IMR-90 (cell line): ENCODE measurements around the gene SS18L1. TPM values are rescaled to one million over a fixed set of nuclear protein-coding genes. Genes with fewer than 3 reads are reported as not detected.

Source experiments
- ATAC-seq: fragments of 200-7000 bp; cut with Tn5 transposase; 2 replicates; pipeline ENCODE4 v1.9.1; 2020; ENCODE audit warnings: low read depth, mild to moderate bottlenecking, moderate library complexity
- BruUV-seq: library from RNA; stranded (reverse); fragments of 400-500 nt; replicated peaks from 2 replicates; lab custom pipeline; 2021; lab: Mats Ljungman, UMichigan
- CTCF ChIA-PET: fragments of 300-600 bp; formaldehyde crosslinking; extraction: SDS; loops from one replicate; lab custom pipeline; 2021; ENCODE audit warnings: antibody characterized with exemption; lab: Yijun Ruan, JAX
- POLR2A ChIA-PET: fragments of 300-600 bp; sonication (Branson Sonifier 250); formaldehyde crosslinking; loops from one replicate; lab custom pipeline; 2022; ENCODE audit warnings: antibody characterized with exemption; ENCODE audit not compliant: unreplicated experiment; lab: Charles Lee
- DNase-seq: peaks from one replicate; pipeline ENCODE4 v3.0.0; 2013
- H2AFZ ChIP-seq: replicated peaks from 2 replicates; pipeline ENCODE3; 2013; ENCODE audit warnings: low read length, mild to moderate bottlenecking; ENCODE audit not compliant: poor library complexity
- H2AK5ac ChIP-seq: 2 replicates; pipeline ENCODE4 v1.6.1; 2013; ENCODE audit warnings: low read depth, low read length, inconsistent platforms
- H2AK9ac ChIP-seq: replicated peaks from 2 replicates; pipeline ENCODE3; 2013; ENCODE audit warnings: mild to moderate bottlenecking, low read depth, low read length, moderate library complexity; ENCODE audit not compliant: poor library complexity
- H2BK120ac ChIP-seq: 2 replicates; pipeline ENCODE4 v1.6.1; 2013; ENCODE audit warnings: low read depth, low read length, inconsistent platforms
- H2BK15ac ChIP-seq: 3 replicates; pipeline ENCODE4 v1.6.1; 2013; ENCODE audit warnings: low read depth, low read length, inconsistent platforms
- H2BK20ac ChIP-seq: 2 replicates; pipeline ENCODE4 v1.6.1; 2013; ENCODE audit warnings: low read depth, mild to moderate bottlenecking, inconsistent platforms, low read length, moderate library complexity
- H2BK5ac ChIP-seq: 2 replicates; pipeline ENCODE4 v1.6.1; 2013; ENCODE audit warnings: mild to moderate bottlenecking, low read depth, low read length, inconsistent platforms; ENCODE audit not compliant: poor library complexity, severe bottlenecking
- H3K14ac ChIP-seq: replicated peaks from 2 replicates; pipeline ENCODE4 v1.6.1; 2013; ENCODE audit warnings: low read depth, low read length, inconsistent platforms
- H3K18ac ChIP-seq: 2 replicates; pipeline ENCODE4 v1.6.1; 2013; ENCODE audit warnings: low read depth, low read length, control low read depth
- H3K23ac ChIP-seq: 2 replicates; pipeline ENCODE4 v1.6.1; 2013; ENCODE audit warnings: low read depth, low read length, inconsistent platforms
- H3K27ac ChIP-seq: 2 replicates; pipeline ENCODE4 v1.5.1; 2013; ENCODE audit warnings: mild to moderate bottlenecking, control low read depth, low read length; ENCODE audit not compliant: insufficient read depth
- H3K27me3 ChIP-seq: 2 replicates; pipeline ENCODE4 v1.6.1; 2013; ENCODE audit warnings: low read length; ENCODE audit not compliant: control insufficient read depth, insufficient read depth
- H3K36me3 ChIP-seq: 2 replicates; pipeline ENCODE4 v1.6.1; 2013; ENCODE audit warnings: low read length, mixed read lengths; ENCODE audit not compliant: control insufficient read depth, insufficient read depth
- H3K4ac ChIP-seq: 2 replicates; pipeline ENCODE4 v1.6.1; 2013; ENCODE audit warnings: low read depth, low read length, inconsistent platforms
- H3K4me1 ChIP-seq: 2 replicates; pipeline ENCODE4 v1.6.1; 2013; ENCODE audit warnings: low read length, mixed read lengths; ENCODE audit not compliant: control insufficient read depth, insufficient read depth
- H3K4me2 ChIP-seq: 2 replicates; pipeline ENCODE4 v1.6.1; 2013; ENCODE audit warnings: low read depth, mild to moderate bottlenecking, control low read depth, low read length, moderate library complexity
- H3K4me3 ChIP-seq: 2 replicates; pipeline ENCODE4 v1.5.1; 2013; ENCODE audit warnings: low read depth, mild to moderate bottlenecking, control low read depth, low read length, moderate library complexity; ENCODE audit not compliant: insufficient read depth
- H3K56ac ChIP-seq: 2 replicates; pipeline ENCODE4 v1.6.1; 2013; ENCODE audit warnings: low read length, inconsistent platforms; ENCODE audit not compliant: insufficient read depth; ENCODE audit errors: extremely low read depth
- H3K79me1 ChIP-seq, 2 experiments: 2 replicates each; pipeline ENCODE4 v1.6.1; 2013; ENCODE audit warnings: low read length in 2 of 2, inconsistent platforms in 1 of 2, low read depth in 1 of 2
- H3K9ac ChIP-seq: 2 replicates; pipeline ENCODE4 v1.6.1; 2013; ENCODE audit warnings: low read depth, low read length, control low read depth
- H3K9me1 ChIP-seq: 2 replicates; pipeline ENCODE4 v1.6.1; 2013; ENCODE audit warnings: low read length, inconsistent platforms; ENCODE audit not compliant: insufficient read depth
- H3K9me3 ChIP-seq: 2 replicates; pipeline ENCODE4 v1.6.1; 2013; ENCODE audit warnings: low read length; ENCODE audit not compliant: control insufficient read depth, insufficient read depth
- H4K20me1 ChIP-seq: 2 replicates; pipeline ENCODE4 v1.6.1; 2013; ENCODE audit warnings: low read length, inconsistent platforms; ENCODE audit not compliant: insufficient read depth
- H4K5ac ChIP-seq: 2 replicates; pipeline ENCODE4 v1.6.1; 2013; ENCODE audit warnings: mild to moderate bottlenecking, low read depth, low read length, control low read depth
- H4K8ac ChIP-seq, 2 experiments: 2 replicates each; pipeline ENCODE4 v1.6.1; 2013; ENCODE audit warnings: low read depth in 2 of 2, low read length in 2 of 2, control low read depth in 1 of 2, inconsistent platforms in 1 of 2
- H4K91ac ChIP-seq: 2 replicates; pipeline ENCODE4 v1.6.1; 2013; ENCODE audit warnings: low read depth, low read length, inconsistent platforms; ENCODE audit not compliant: insufficient read depth
- CTCF ChIP-seq: conservative IDR thresholded peaks from 2 replicates; pipeline ENCODE4 v1.5.1; 2012; ENCODE audit warnings: mild to moderate bottlenecking, low read depth, low read length, improper control_type of control experiment
- MAFK ChIP-seq: IDR thresholded peaks from 2 replicates; pipeline ENCODE4 v1.6.1; 2012; ENCODE audit warnings: low read depth, low read length, improper control_type of control experiment
- RAD21 ChIP-seq: IDR thresholded peaks from 2 replicates; pipeline ENCODE4 v1.6.1; 2012; ENCODE audit warnings: low read length, improper control_type of control experiment
- WGBS, 2 experiments: methylation state at CpG; one replicate each; pipeline versions ENCODE4 v1.1.5 to v1.1.7; 2013; ENCODE audit warnings: missing lambda C conversion rate in 2 of 2; ENCODE audit not compliant: insufficient read length in 1 of 2; ENCODE audit errors: extremely low coverage in 2 of 2; 5-methylcytosine and 5-hydroxymethylcytosine counted together
- dilution Hi-C: fragments of 300-500 bp; cut with HindIII; formaldehyde crosslinking; loops from one replicate; pipeline ENCODE4 v1.14.3; 2018; ENCODE audit warnings: low sequenced_read_pairs; ENCODE audit not compliant: unreplicated experiment
- in situ Hi-C: fragments of 300-500 bp; cut with MboI; formaldehyde crosslinking; loops from 3 replicates; pipeline ENCODE4 v1.14.3; 2019; ENCODE audit warnings: low sequenced_read_pairs, inconsistent platforms, mixed read lengths
- intact Hi-C: fragments of 100-400 bp; cut with micrococcal nuclease; formaldehyde crosslinking; loops from 2 replicates; pipeline ENCODE4 v1.10.0; 2022
- polyA plus RNA-seq, 3 experiments: library from polyadenylated mRNA; depleted of rRNA; stranded (reverse); fragments of >200 nt; gene quantifications; 2 replicates each; pipeline ENCODE4 v1.2.3, GENCODE V29; 2012; ENCODE audit warnings: low replicate concordance in 1 of 3
- total RNA-seq: library from RNA; depleted of rRNA; stranded (reverse); fragments of >200 nt; gene quantifications from 2 replicates; pipeline ENCODE4 v1.2.3, GENCODE V29; 2012

SS18L1 gene
- total and polyA plus RNA-seq, 2 of the 4 experiments (the other 2 are of a cell fraction), result 8.1 to 12.2 TPM

- intact Hi-C loops (no loop called here), dilution Hi-C loops (no loop called here), in situ Hi-C loops (no loop called here)
- Histone ChIP-seq H3K4ac (no peak overlapping the region), H2BK20ac (no peak overlapping the region), H3K36me3 (peaks cover 23% of the 10 kb centered on the region), H2BK5ac (no peak overlapping the region), H3K4me1 (peaks cover 6% of the 10 kb centered on the region), H3K9me1 (peaks cover 12% of the 10 kb centered on the region; the same call in 1 of the 2 replicates), H2BK15ac (no peak overlapping the region), H2AFZ (no peak overlapping the region), H3K18ac (no peak overlapping the region), H3K79me1 (peaks cover 15 to 84% of the 10 kb centered on the region in 2 experiments), H3K23ac (no peak overlapping the region), H3K56ac (no peak overlapping the region), H2BK120ac (no peak overlapping the region), H3K9me3 (no peaks in the 10 kb centered on the region), H4K91ac (no peak overlapping the region), H3K27me3 (no peaks in the 10 kb centered on the region), H2AK5ac (no peak overlapping the region), H4K8ac (no peak overlapping the region), H3K27ac (no peak overlapping the region), H4K5ac (no peak overlapping the region), H3K9ac (no peak overlapping the region), H4K20me1 (peaks cover 81% of the 10 kb centered on the region), H3K4me2 (no peak overlapping the region), H3K14ac (no peak overlapping the region), H2AK9ac (peak overlapping the region; percentile 39), H3K4me3 (no peak overlapping the region)
- CTCF ChIA-PET, result no interaction called here
- POLR2A ChIA-PET, result no interaction called here
- no peak for ATAC-seq
- DNase-seq, result no peak
- no TSS peak for BruUV-seq
- TF ChIP-seq RAD21, result no peak
- no peak for TF ChIP-seq CTCF
- no peak for TF ChIP-seq MAFK
- WGBS, 2 experiments, result no CpG with 5 or more reads among the region's 3 CpGs
Observed at GRCh38 chr20:62156254-62156556, 12.6 kb downstream of the SS18L1 start.
